Hepatocyte (in vitro differentiated cells): ENCODE results near the gene OR2M5.

ENCODE experiments used
- EZH2 ChIP-seq: fragments of 200-600 bp; sonication (generic); IDR thresholded peaks from 2 replicates; pipeline ENCODE4 v1.6.1; 2016; ENCODE audit warnings: antibody characterized with exemption, mild to moderate bottlenecking, borderline replicate concordance
- EZH2phosphoT487 ChIP-seq: fragments of 200-600 bp; sonication (generic); IDR thresholded peaks from one replicate; pipeline ENCODE4 v1.6.1; 2018; ENCODE audit warnings: antibody characterized with exemption, mild to moderate bottlenecking, low read depth, moderate library complexity; ENCODE audit not compliant: unreplicated experiment, severe bottlenecking

DNA sequence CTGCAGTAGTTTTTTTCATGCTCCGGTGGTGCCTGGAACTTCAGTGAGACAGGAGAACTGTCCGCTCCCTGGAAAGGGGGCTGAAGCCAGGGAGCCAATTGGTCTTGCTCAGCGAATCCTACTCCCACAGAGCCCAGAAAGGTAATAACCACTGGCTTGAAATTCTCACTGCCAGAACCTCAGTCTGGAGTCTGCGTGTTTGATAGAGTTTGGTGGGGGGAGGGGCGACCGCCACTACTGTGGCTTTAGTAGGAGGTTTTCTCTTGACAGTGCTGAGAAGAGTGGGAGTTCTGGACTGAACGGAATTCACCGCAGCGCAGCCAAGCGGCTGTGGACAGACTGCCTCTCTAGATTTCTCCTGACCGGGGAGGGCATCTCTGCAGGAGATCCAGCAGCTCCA is 44.1 kb downstream of the OR2M5 start:
- TF ChIP-seq EZH2 (no peak), EZH2phosphoT487 (no peak)
